ENCODE results near the gene CCNL2. TPM values are rescaled to one million over a fixed set of nuclear protein-coding genes. Genes with fewer than 3 reads are reported as not detected.
A peak's percentile ranks its signal among the peaks of the same experiment; 100 is the strongest.
"Not testable (repeated sequence)": the region's sequence is repeated elsewhere in the genome, so short reads cannot be mapped to it uniquely, and the experiment has no call there.

Gene CCNL2
- total RNA-seq, 1 donor from 2014 or later: 386 TPM

- H3K27ac Mint-ChIP-seq: peak overlapping the region; percentile 62
- TF ChIP-seq CTCF (IDR thresholded peaks at IDR 0.05; ENCODE audit: unreplicated experiment): no peak
Measured at GRCh38 chr1:1415751-1416150, 16.6 kb upstream of the CCNL2 start.

GRCh38 chr1:1412311-1412902 is 13.3 kb upstream of the CCNL2 start:
- H3K9me3 Mint-ChIP-seq (ENCODE audit: low read depth); H3K27me3 Mint-ChIP-seq; H3K27ac Mint-ChIP-seq; H3K36me3 Mint-ChIP-seq (ENCODE audit: insufficient read depth); H3K4me3 Mint-ChIP-seq (ENCODE audit: low read depth); DNase-seq (ENCODE audit: low spot score, unreplicated experiment): not testable (repeated sequence)
- peaks cover 18% of the 10 kb centered on the region for H3K4me1 Mint-ChIP-seq (ENCODE audit: low read depth)

More at GRCh38 chr1:1415751-1416150, 16.6 kb upstream of the CCNL2 start:
- peaks cover 9% of the 10 kb centered on the region for H3K36me3 Mint-ChIP-seq (ENCODE audit: insufficient read depth)
- H3K4me1 Mint-ChIP-seq (ENCODE audit: low read depth): peaks cover 9% of the 10 kb centered on the region
- H3K27me3 Mint-ChIP-seq: peaks cover 12% of the 10 kb centered on the region
- H3K9me3 Mint-ChIP-seq (ENCODE audit: low read depth): peaks cover 2% of the 10 kb centered on the region
- H3K4me3 Mint-ChIP-seq (ENCODE audit: low read depth): no peak overlapping the region
- DNase-seq (ENCODE audit: low spot score, unreplicated experiment): no peak

GRCh38 chr1:1411626-1412025 is 12.5 kb upstream of the CCNL2 start:
- peaks cover 2% of the 10 kb centered on the region for H3K9me3 Mint-ChIP-seq (ENCODE audit: low read depth)
- no peak overlapping the region for H3K27ac Mint-ChIP-seq
- no peak for TF ChIP-seq CTCF (IDR thresholded peaks at IDR 0.05; ENCODE audit: unreplicated experiment)
- no peak overlapping the region for H3K4me3 Mint-ChIP-seq (ENCODE audit: low read depth)
- H3K4me1 Mint-ChIP-seq (ENCODE audit: low read depth): peaks cover 17% of the 10 kb centered on the region
- H3K36me3 Mint-ChIP-seq (ENCODE audit: insufficient read depth): peaks cover 6% of the 10 kb centered on the region
- no peaks in the 10 kb centered on the region for H3K27me3 Mint-ChIP-seq
- no peak for DNase-seq (ENCODE audit: low spot score, unreplicated experiment)

DNA sequence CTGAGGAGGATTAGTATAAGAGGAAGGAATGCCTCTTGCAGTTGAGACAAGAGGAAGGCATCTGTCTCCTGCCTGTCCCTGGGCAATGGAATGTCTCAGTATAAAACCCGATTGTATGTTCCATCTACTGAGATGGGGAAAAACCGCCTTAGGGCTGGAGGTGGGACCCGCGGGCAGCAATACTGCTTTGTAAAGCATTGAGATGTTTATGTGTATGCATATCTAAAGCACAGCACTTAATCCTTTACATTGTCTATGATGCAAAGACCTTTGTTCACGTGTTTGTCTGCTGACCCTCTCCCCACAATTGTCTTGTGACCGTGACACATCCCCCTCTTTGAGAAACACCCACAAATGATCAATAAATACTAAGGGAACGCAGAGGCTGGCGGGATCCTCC is 11.1 kb upstream of the CCNL2 start:
- H3K9me3 Mint-ChIP-seq (ENCODE audit: low read depth); H3K27ac Mint-ChIP-seq: not testable (repeated sequence)
- peak overlapping the region; percentile 27 for H3K4me3 Mint-ChIP-seq (ENCODE audit: low read depth)

GRCh38 chr1:1407636-1408318 is 8.6 kb upstream of the CCNL2 start:
- no peak for DNase-seq (ENCODE audit: low spot score, unreplicated experiment)
- peak overlapping the region; percentile 85 for H3K27ac Mint-ChIP-seq

More for the DNA sequence above, 11.1 kb upstream of the CCNL2 start:
- not testable (repeated sequence) for DNase-seq (ENCODE audit: low spot score, unreplicated experiment); H3K27me3 Mint-ChIP-seq; H3K36me3 Mint-ChIP-seq (ENCODE audit: insufficient read depth)
- peaks cover 17% of the 10 kb centered on the region for H3K4me1 Mint-ChIP-seq (ENCODE audit: low read depth)

More at GRCh38 chr1:1407636-1408318, 8.6 kb upstream of the CCNL2 start:
- H3K4me3 Mint-ChIP-seq (ENCODE audit: low read depth): peak overlapping the region; percentile 91
- no peaks in the 10 kb centered on the region for H3K27me3 Mint-ChIP-seq
- peaks cover 17% of the 10 kb centered on the region for H3K36me3 Mint-ChIP-seq (ENCODE audit: insufficient read depth)
- peak; percentile 16 for TF ChIP-seq CTCF (IDR thresholded peaks at IDR 0.05; ENCODE audit: unreplicated experiment)
- H3K9me3 Mint-ChIP-seq (ENCODE audit: low read depth): peaks cover 2% of the 10 kb centered on the region
- H3K4me1 Mint-ChIP-seq (ENCODE audit: low read depth): peaks cover 15% of the 10 kb centered on the region

All from progenitor cell of endocrine pancreas (in vitro differentiated cells).